Measurements from ENCODE around the gene MTERF1. TPM values are rescaled to one million over a fixed set of nuclear protein-coding genes. Genes with fewer than 3 reads are reported as not detected.

MTERF1 gene
- total and polyA plus RNA-seq, 2 donors (not counting 1 experiment from before 2014, with no cell fraction given) = 8.8 to 10.9 TPM

- no peak overlapping the region for H2AFZ ChIP-seq (ENCODE audit: low read length)
- no peak overlapping the region for H3K27ac ChIP-seq (ENCODE audit: insufficient read depth, low read length)
- no peaks in the 10 kb centered on the region for H3K79me2 ChIP-seq (ENCODE audit: control insufficient read depth, insufficient read depth, low read length)
- no peaks in the 10 kb centered on the region for H3K9me3 ChIP-seq (ENCODE audit: control insufficient read depth, insufficient read depth, low read depth, low read length)
- TF ChIP-seq EZH2 (IDR thresholded peaks at IDR 0.05; ENCODE audit: low read length, missing control alignments) (no peak), CTCF (conservative IDR thresholded peaks at IDR 0.05 in 1 of 2, IDR thresholded peaks at IDR 0.05 in 1 of 2; ENCODE audit: low read depth in 1 of 2, low read length in 2 of 2) (no peak)
- H3K36me3 ChIP-seq (ENCODE audit: control insufficient read depth, insufficient read depth, low read length) = no peaks in the 10 kb centered on the region
- H3K27me3 ChIP-seq (ENCODE audit: control insufficient read depth, insufficient read depth, low read length) = no peaks in the 10 kb centered on the region
- no peak for DNase-seq (ENCODE audit: low read depth in 2 of 2)
- H4K20me1 ChIP-seq (ENCODE audit: control insufficient read depth, extremely low read depth, insufficient read depth, low read length) = no peaks in the 10 kb centered on the region
- H3K4me3 ChIP-seq (replicated peaks in 1 of 4; ENCODE audit: control extremely low read depth in 1 of 4, insufficient read depth in 1 of 4, low read depth in 3 of 4, low read length in 4 of 4) = no peak overlapping the region
- H3K4me2 ChIP-seq (ENCODE audit: extremely low read depth, insufficient read depth, low read length) = no peak overlapping the region
- H3K4me1 ChIP-seq (ENCODE audit: control insufficient read depth, extremely low read depth, insufficient read depth, low read length) = no peaks in the 10 kb centered on the region
- H3K9ac ChIP-seq (ENCODE audit: insufficient read depth, low read length) = no peak overlapping the region
These were observed 53.3 kb downstream of the MTERF1 start for GRCh38 chr7:91827169-91827568.

DNA sequence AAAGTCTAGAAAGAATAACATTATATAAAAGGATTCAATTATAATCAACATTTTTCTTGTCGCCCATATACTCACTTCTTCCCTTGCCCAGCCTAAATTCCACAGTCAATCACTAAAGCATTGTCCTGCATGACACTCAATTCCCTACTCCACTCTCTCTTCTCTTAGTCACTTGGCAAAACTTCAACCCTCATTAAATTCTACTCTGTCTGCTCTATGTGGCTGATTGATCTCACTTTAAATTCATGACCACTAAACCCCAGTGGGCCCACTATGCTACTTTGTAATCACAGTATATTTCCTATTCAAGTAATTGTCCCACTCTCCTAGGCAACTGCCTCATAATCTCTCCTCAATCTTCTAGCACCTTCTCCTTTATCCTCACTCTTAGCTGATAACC is 54.1 kb downstream of the MTERF1 start:
- Histone ChIP-seq H3K36me3 (ENCODE audit: control insufficient read depth, insufficient read depth, low read length) (no peaks in the 10 kb centered on the region), H3K27ac (ENCODE audit: insufficient read depth, low read length) (no peak overlapping the region), H3K27me3 (ENCODE audit: control insufficient read depth, insufficient read depth, low read length) (no peaks in the 10 kb centered on the region), H3K9ac (ENCODE audit: insufficient read depth, low read length) (no peak overlapping the region), H3K4me3 (replicated peaks in 1 of 4; ENCODE audit: control extremely low read depth in 1 of 4, insufficient read depth in 1 of 4, low read depth in 3 of 4, low read length in 4 of 4) (no peak overlapping the region), H3K4me2 (ENCODE audit: extremely low read depth, insufficient read depth, low read length) (no peak overlapping the region), H3K4me1 (ENCODE audit: control insufficient read depth, extremely low read depth, insufficient read depth, low read length) (no peaks in the 10 kb centered on the region), H3K79me2 (ENCODE audit: control insufficient read depth, insufficient read depth, low read length) (no peaks in the 10 kb centered on the region), H2AFZ (ENCODE audit: low read length) (no peak overlapping the region), H4K20me1 (ENCODE audit: control insufficient read depth, extremely low read depth, insufficient read depth, low read length) (no peaks in the 10 kb centered on the region), H3K9me3 (ENCODE audit: control insufficient read depth, insufficient read depth, low read depth, low read length) (no peaks in the 10 kb centered on the region)
- TF ChIP-seq CTCF (conservative IDR thresholded peaks at IDR 0.05 in 1 of 2, IDR thresholded peaks at IDR 0.05 in 1 of 2; ENCODE audit: low read depth in 1 of 2, low read length in 2 of 2) (no peak), EZH2 (IDR thresholded peaks at IDR 0.05; ENCODE audit: low read length, missing control alignments) (no peak)
- DNase-seq (ENCODE audit: low read depth in 2 of 2) = peak in 1 of 2 donors; percentile 68

DNA sequence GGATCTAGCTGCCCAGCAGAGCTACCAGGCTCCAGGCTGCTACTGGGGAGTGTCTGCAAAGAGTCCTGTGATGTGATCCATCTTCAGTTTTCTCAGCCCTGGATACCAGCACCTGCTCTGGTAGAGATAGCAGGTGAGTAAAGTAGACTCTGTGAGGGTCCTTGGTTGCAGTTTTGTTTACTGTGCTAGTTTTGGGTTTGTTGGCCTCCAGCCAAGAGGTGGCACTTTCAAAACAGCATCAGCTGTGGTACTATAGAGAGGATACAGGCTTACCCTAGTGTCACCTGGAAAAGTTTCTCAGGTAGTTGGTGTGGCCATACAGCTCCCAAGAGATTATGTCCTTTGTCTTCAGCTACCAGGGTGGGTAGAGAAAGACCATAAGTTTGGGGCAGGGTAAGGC is 56.3 kb downstream of the MTERF1 start:
- no peaks in the 10 kb centered on the region for H3K79me2 ChIP-seq (ENCODE audit: control insufficient read depth, insufficient read depth, low read length)
- H3K4me2 ChIP-seq (ENCODE audit: extremely low read depth, insufficient read depth, low read length) = no peak overlapping the region
- no peaks in the 10 kb centered on the region for H4K20me1 ChIP-seq (ENCODE audit: control insufficient read depth, extremely low read depth, insufficient read depth, low read length)
- no peaks in the 10 kb centered on the region for H3K9me3 ChIP-seq (ENCODE audit: control insufficient read depth, insufficient read depth, low read depth, low read length)
- H2AFZ ChIP-seq (ENCODE audit: low read length) = no peak overlapping the region
- H3K27me3 ChIP-seq (ENCODE audit: control insufficient read depth, insufficient read depth, low read length) = no peaks in the 10 kb centered on the region
- TF ChIP-seq EZH2 (IDR thresholded peaks at IDR 0.05; ENCODE audit: low read length, missing control alignments) = no peak
- no peak for TF ChIP-seq CTCF (conservative IDR thresholded peaks at IDR 0.05 in 1 of 2, IDR thresholded peaks at IDR 0.05 in 1 of 2; ENCODE audit: low read depth in 1 of 2, low read length in 2 of 2)
- DNase-seq (ENCODE audit: low read depth in 2 of 2) = no peak
- no peaks in the 10 kb centered on the region for H3K36me3 ChIP-seq (ENCODE audit: control insufficient read depth, insufficient read depth, low read length)
- H3K4me1 ChIP-seq (ENCODE audit: control insufficient read depth, extremely low read depth, insufficient read depth, low read length) = no peaks in the 10 kb centered on the region
- no peak overlapping the region for H3K27ac ChIP-seq (ENCODE audit: insufficient read depth, low read length)
- no peak overlapping the region for H3K4me3 ChIP-seq (replicated peaks in 1 of 4; ENCODE audit: control extremely low read depth in 1 of 4, insufficient read depth in 1 of 4, low read depth in 3 of 4, low read length in 4 of 4)
- H3K9ac ChIP-seq (ENCODE audit: insufficient read depth, low read length) = no peak overlapping the region

Other genes with a start within 250 kb of the MTERF1 start
- 30.8 and 46.6 TPM in 2 replicates for gene AKAP9, start 60.2 kb upstream of the MTERF1 start, total RNA-seq
- 10.1 and 16.6 TPM in 2 replicates for gene AKAP9, start 60.2 kb upstream of the MTERF1 start, polyA plus RNA-seq

Measured in fibroblast of lung (primary cell).